ENCODE measurements around the gene MED29. TPM values are rescaled to one million over a fixed set of nuclear protein-coding genes. Genes with fewer than 3 reads are reported as not detected.
A peak's percentile ranks its signal among the peaks of the same experiment; 100 is the strongest.

Gene MED29
- total RNA-seq, 1 donor from 2014 or later: 28.2 TPM

- Histone ChIP-seq H3K9me3 (ENCODE audit: low read depth) (no peaks in the 10 kb centered on the region), H3K79me2 (ENCODE audit: low read depth) (no peaks in the 10 kb centered on the region), H3K4me1 (peaks cover 25% of the 10 kb centered on the region), H4K20me1 (ENCODE audit: low read depth) (peaks cover 8% of the 10 kb centered on the region), H3K4me3 (peak overlapping the region; percentile 65), H3F3A (ENCODE audit: low read depth) (peaks cover 73% of the 10 kb centered on the region), H2AFZ (replicated peaks) (no peak overlapping the region), H3K27ac (no peak overlapping the region), H3K9ac (no peak overlapping the region), H3K36me3 (no peaks in the 10 kb centered on the region), H3K27me3 (peaks cover 31% of the 10 kb centered on the region), H3K4me2 (peak overlapping the region; percentile 82)
- Mint-ChIP-seq H3K36me3 (no peaks in the 10 kb centered on the region), H3K9me3 (no peaks in the 10 kb centered on the region), H3K27ac (peak overlapping the region; percentile 75), H3K4me3 (peak overlapping the region; percentile 85), H3K4me1 (peaks cover 47% of the 10 kb centered on the region), H3K27me3 (ENCODE audit: insufficient read depth, low read depth) (peaks cover 20% of the 10 kb centered on the region)
- no peak for DNase-seq (ENCODE audit: low spot score)
- TF ChIP-seq EZH2phosphoT487 (IDR thresholded peaks at IDR 0.05): no peak
- no peak for TF ChIP-seq EZH2 (IDR thresholded peaks at IDR 0.05)
- no peak for TF ChIP-seq CTCF (IDR thresholded peaks at IDR 0.05)
These were observed 14.9 kb downstream of the MED29 start for GRCh38 chr19:39405958-39406655.

GRCh38 chr19:39406656-39407409 lies 15.7 kb downstream of the MED29 start, which contains the start of gene ZFP36:
Gene ZFP36, plus strand, starts transcription at chr19:39406847. Its CDS starts 58 bp downstream, at chr19:39406905.
- Histone ChIP-seq H3K36me3 (no peaks in the 10 kb centered on the region), H2AFZ (replicated peaks) (no peak within 1 kb of the TSS), H3K27me3 (peaks cover 31% of the 10 kb centered on the region), H3K79me2 (ENCODE audit: low read depth) (no peaks in the 10 kb centered on the region), H3K4me1 (peaks cover 26% of the 10 kb centered on the region), H3K4me2 (peak within 1 kb of the TSS; percentile 82), H4K20me1 (ENCODE audit: low read depth) (peaks cover 8% of the 10 kb centered on the region), H3K9ac (no peak within 1 kb of the TSS), H3K9me3 (ENCODE audit: low read depth) (no peaks in the 10 kb centered on the region), H3F3A (ENCODE audit: low read depth) (peaks cover 68% of the 10 kb centered on the region), H3K27ac (no peak within 1 kb of the TSS), H3K4me3 (peak within 1 kb of the TSS; percentile 65)
- TF ChIP-seq EZH2 (IDR thresholded peaks at IDR 0.05): peak; percentile 54
- TF ChIP-seq CTCF (IDR thresholded peaks at IDR 0.05): no peak
- Mint-ChIP-seq H3K36me3 (no peaks in the 10 kb centered on the region), H3K9me3 (no peaks in the 10 kb centered on the region), H3K4me1 (peaks cover 46% of the 10 kb centered on the region), H3K27me3 (ENCODE audit: insufficient read depth, low read depth) (peaks cover 25% of the 10 kb centered on the region), H3K4me3 (peak within 1 kb of the TSS; percentile 93), H3K27ac (peak within 1 kb of the TSS; percentile 75)
- DNase-seq (ENCODE audit: low spot score): peak; percentile 89

GRCh38 chr19:39407410-39407659 lies 16.2 kb downstream of the MED29 start:
- H3K27me3 Mint-ChIP-seq (ENCODE audit: insufficient read depth, low read depth): peaks cover 30% of the 10 kb centered on the region
- H3K9me3 Mint-ChIP-seq: peaks cover 4% of the 10 kb centered on the region
- Histone ChIP-seq H3K79me2 (ENCODE audit: low read depth) (no peaks in the 10 kb centered on the region), H2AFZ (replicated peaks) (no peak overlapping the region), H3K9ac (no peak overlapping the region), H3K4me3 (peak overlapping the region; percentile 65), H3K4me1 (peaks cover 22% of the 10 kb centered on the region), H3F3A (ENCODE audit: low read depth) (peaks cover 63% of the 10 kb centered on the region), H4K20me1 (ENCODE audit: low read depth) (peaks cover 8% of the 10 kb centered on the region), H3K36me3 (no peaks in the 10 kb centered on the region), H3K27me3 (peaks cover 31% of the 10 kb centered on the region), H3K9me3 (ENCODE audit: low read depth) (no peaks in the 10 kb centered on the region), H3K27ac (no peak overlapping the region), H3K4me2 (peak overlapping the region; percentile 82)
- peaks cover 3% of the 10 kb centered on the region for H3K36me3 Mint-ChIP-seq
- no peak overlapping the region for H3K27ac Mint-ChIP-seq
- peak overlapping the region; percentile 93 for H3K4me3 Mint-ChIP-seq
- H3K4me1 Mint-ChIP-seq: peaks cover 45% of the 10 kb centered on the region
- TF ChIP-seq CTCF (IDR thresholded peaks at IDR 0.05): no peak
- no peak for TF ChIP-seq EZH2 (IDR thresholded peaks at IDR 0.05)
- no peak for TF ChIP-seq EZH2phosphoT487 (IDR thresholded peaks at IDR 0.05)
- no peak for DNase-seq (ENCODE audit: low spot score)
